Measurements from ENCODE around the gene NOL4L.

NOL4L gene

DNA sequence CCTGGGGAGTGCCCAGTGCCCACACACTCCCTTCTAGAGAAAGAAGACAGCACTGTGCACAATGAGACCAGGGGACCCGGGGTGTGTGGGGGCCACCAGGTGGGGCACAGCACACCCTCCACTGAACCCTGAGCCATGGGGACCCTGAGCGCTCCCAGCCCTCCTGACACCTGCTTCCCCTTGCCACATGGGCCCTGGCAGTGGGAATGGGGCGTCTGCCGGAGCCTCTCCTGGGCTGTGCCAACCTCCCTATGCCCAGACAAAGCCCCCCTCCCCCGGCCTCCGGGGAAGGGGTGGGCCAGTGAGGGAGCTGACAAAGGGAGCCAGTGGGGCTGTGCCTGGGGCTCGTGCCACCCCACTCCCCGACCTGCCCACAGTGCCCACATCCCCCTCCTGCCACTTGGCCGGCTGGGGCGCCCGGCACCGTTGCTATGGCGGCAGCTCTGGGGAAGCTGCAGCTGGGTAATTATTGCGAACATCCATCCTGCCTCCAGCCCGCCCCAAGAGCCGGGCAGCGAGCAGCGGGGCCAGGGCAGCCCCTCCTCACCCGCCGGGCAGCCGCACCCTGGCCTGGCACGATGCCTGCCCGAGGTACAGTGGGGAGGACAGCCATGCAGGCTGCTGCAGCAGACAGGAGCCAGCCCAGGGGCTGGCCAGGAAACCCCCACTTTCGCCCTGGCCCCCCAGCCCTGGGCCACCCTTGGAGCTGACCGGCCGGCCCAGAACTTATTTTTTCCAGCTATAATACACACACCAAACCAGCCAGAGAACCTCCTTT, 41.9 kb upstream of the NOL4L start:
- TF ChIP-seq CTCF (conservative IDR thresholded peaks at IDR 0.05) (no peak), ZFX (IDR thresholded peaks at IDR 0.05) (no peak)
- H3K27ac ChIP-seq, result no peak overlapping the region

- TF ChIP-seq ZFX (IDR thresholded peaks at IDR 0.05) (no peak), CTCF (conservative IDR thresholded peaks at IDR 0.05) (no peak)
- H3K27ac ChIP-seq, result no peak overlapping the region
Observed at GRCh38 chr20:32626407-32626806, 41.3 kb upstream of the NOL4L start.

- no peak overlapping the region for H3K27ac ChIP-seq
- TF ChIP-seq CTCF (conservative IDR thresholded peaks at IDR 0.05) (no peak), ZFX (IDR thresholded peaks at IDR 0.05) (no peak)
Observed at GRCh38 chr20:32625996-32626395, 40.9 kb upstream of the NOL4L start.

GRCh38 chr20:32624687-32625345, 39.7 kb upstream of the NOL4L start:
- TF ChIP-seq ZFX (IDR thresholded peaks at IDR 0.05) (no peak), CTCF (conservative IDR thresholded peaks at IDR 0.05) (no peak)
- no peak overlapping the region for H3K27ac ChIP-seq

DNA sequence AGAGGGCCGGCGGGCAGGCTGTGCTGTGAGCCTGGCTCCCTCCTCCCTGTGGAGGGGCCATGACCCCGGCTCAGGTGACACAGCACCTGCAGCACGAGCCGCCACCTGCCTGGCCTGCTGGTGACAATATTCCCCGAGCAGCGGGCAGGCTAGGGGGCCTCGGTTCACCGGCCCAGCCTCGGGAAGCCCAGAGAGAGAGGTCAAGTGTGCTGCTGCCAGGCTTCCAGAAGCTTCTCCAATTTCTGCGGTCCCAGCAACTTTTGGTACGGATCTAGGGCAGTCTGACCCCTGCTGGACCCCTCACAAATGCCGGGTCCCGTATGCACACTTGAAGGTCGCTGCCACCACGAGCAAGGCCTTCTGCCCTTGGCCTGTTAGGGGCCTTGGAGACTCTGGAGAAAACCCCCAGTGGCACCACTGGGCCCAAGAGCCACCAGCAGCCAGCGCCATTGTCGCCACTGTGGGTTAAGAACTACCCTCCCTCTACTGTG, 38.6 kb upstream of the NOL4L start:
- no peak for TF ChIP-seq ZFX (IDR thresholded peaks at IDR 0.05)
- no peak for TF ChIP-seq CTCF (conservative IDR thresholded peaks at IDR 0.05)
- no peak overlapping the region for H3K27ac ChIP-seq

- peak overlapping the region; percentile 34 for H3K27ac ChIP-seq
- no peak for TF ChIP-seq CTCF (conservative IDR thresholded peaks at IDR 0.05)
- TF ChIP-seq ZFX (IDR thresholded peaks at IDR 0.05), result no peak
Observed at GRCh38 chr20:32622585-32623468, 37.7 kb upstream of the NOL4L start.

All from C4-2B (cell line).